Fibroblast of lung (primary cell): ENCODE results near the gene OR6V1. TPM values are rescaled to one million over a fixed set of nuclear protein-coding genes. Genes with fewer than 3 reads are reported as not detected.
"Not testable (repeated sequence)": the region's sequence is repeated elsewhere in the genome, so short reads cannot be mapped to it uniquely, and the experiment has no call there.

ENCODE experiments used
- DNase-seq, 2 donors: peaks; one replicate each; pipeline versions ENCODE4 v3.0.0 to v3.0.0-alpha.2; 2010; ENCODE audit warnings: low read depth in 2 of 2
- H2AFZ ChIP-seq: 2 replicates; pipeline ENCODE4 v1.5.1; 2012; ENCODE audit warnings: low read length, control low read depth, inconsistent platforms
- H3K27ac ChIP-seq: 2 replicates; pipeline ENCODE4 v1.5.1; 2011; ENCODE audit warnings: low read length, control low read depth; ENCODE audit not compliant: insufficient read depth
- H3K27me3 ChIP-seq: 2 replicates; pipeline ENCODE4 v1.5.1; 2011; ENCODE audit warnings: mild to moderate bottlenecking, low read length; ENCODE audit not compliant: control insufficient read depth, insufficient read depth
- H3K36me3 ChIP-seq: 2 replicates; pipeline ENCODE4 v1.5.1; 2011; ENCODE audit warnings: low read length; ENCODE audit not compliant: control insufficient read depth, insufficient read depth
- H3K4me1 ChIP-seq: 2 replicates; pipeline ENCODE4 v1.5.1; 2011; ENCODE audit warnings: low read length; ENCODE audit not compliant: control insufficient read depth, insufficient read depth; ENCODE audit errors: extremely low read depth
- H3K4me2 ChIP-seq: 2 replicates; pipeline ENCODE4 v1.5.1; 2011; ENCODE audit warnings: low read length, control low read depth; ENCODE audit not compliant: insufficient read depth; ENCODE audit errors: extremely low read depth
- H3K4me3 ChIP-seq, 4 experiments: fragments of 200-600 bp in 1 of 4; sonication (generic) in 1 of 4; replicated peaks in 1 of 4; 2 replicates each; pipeline ENCODE4 v1.5.1; 2011 to 2016; ENCODE audit warnings: low read length in 4 of 4, low read depth in 3 of 4, mild to moderate bottlenecking in 3 of 4, control low read depth in 2 of 4, inconsistent platforms in 1 of 4, mixed read lengths in 1 of 4; ENCODE audit not compliant: insufficient read depth in 1 of 4; ENCODE audit errors: control extremely low read depth in 1 of 4
- H3K79me2 ChIP-seq: 2 replicates; pipeline ENCODE4 v1.5.1; 2012; ENCODE audit warnings: mild to moderate bottlenecking, low read length, inconsistent platforms; ENCODE audit not compliant: control insufficient read depth, insufficient read depth
- H3K9ac ChIP-seq: 2 replicates; pipeline ENCODE4 v1.5.1; 2011; ENCODE audit warnings: mild to moderate bottlenecking, low read length, control low read depth; ENCODE audit not compliant: insufficient read depth
- H3K9me3 ChIP-seq: 2 replicates; pipeline ENCODE4 v1.5.1; 2012; ENCODE audit warnings: low read depth, low read length; ENCODE audit not compliant: control insufficient read depth, insufficient read depth
- H4K20me1 ChIP-seq: 2 replicates; pipeline ENCODE4 v1.5.1; 2011; ENCODE audit warnings: low read length; ENCODE audit not compliant: control insufficient read depth, insufficient read depth; ENCODE audit errors: extremely low read depth
- EZH2 ChIP-seq: IDR thresholded peaks from 2 replicates; pipeline ENCODE4 v1.5.1; 2012; ENCODE audit warnings: low read length, control low read depth, mild to moderate bottlenecking; ENCODE audit errors: missing control alignments
- polyA plus RNA-seq, 2 donors: library from polyadenylated mRNA; depleted of rRNA in 1 of 2; stranded (reverse) in 1 of 2; unstranded in 1 of 2; fragments of >200 nt; gene quantifications; 2 replicates each; pipeline ENCODE4 v1.2.1, GENCODE V29; 2011 to 2012; ENCODE audit warnings: missing spikeins in 1 of 2
- total RNA-seq: library from RNA; depleted of rRNA; stranded (reverse); fragments of >200 nt; gene quantifications from 2 replicates; pipeline ENCODE4 v1.2.1, GENCODE V29; 2014
- TF ChIP-seq, protein P1 (sequence below), 2 donors: IDR thresholded peaks in 1 of 2; conservative IDR thresholded peaks in 1 of 2; 1 replicate in 1 of 2; 2 replicates in 1 of 2; pipeline ENCODE4 v1.5.1; 2011 to 2012; ENCODE audit warnings: low read length in 2 of 2, control low read depth in 1 of 2, inconsistent platforms in 1 of 2, low read depth in 1 of 2, mild to moderate bottlenecking in 1 of 2

Gene OR6V1
- total and polyA plus RNA-seq, 2 donors (not counting 1 experiment from before 2014, with no cell fraction given): not detected

DNA sequence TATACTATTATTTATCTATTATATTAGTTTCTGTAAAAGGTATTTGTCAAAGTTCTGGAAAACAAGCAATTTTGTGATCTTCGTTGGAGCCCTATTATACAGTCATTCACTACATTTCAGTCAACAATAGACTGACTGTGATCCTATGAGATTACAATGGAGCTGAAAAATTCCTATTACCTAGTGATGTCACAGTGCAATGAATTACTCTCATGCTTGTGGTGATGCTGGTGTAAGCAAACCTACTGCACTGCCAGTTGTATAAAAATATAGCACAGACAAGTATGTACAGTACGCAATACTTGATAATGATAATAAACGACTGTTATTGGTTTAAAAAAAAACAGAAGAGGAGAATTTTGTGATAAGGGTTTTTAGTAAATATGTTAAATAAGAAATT lies 21.4 kb downstream of the OR6V1 start:
- no peak overlapping the region for H3K9ac ChIP-seq
- H3K36me3 ChIP-seq: no peaks in the 10 kb centered on the region
- H3K27me3 ChIP-seq: no peaks in the 10 kb centered on the region
- H3K4me3 ChIP-seq: no peak overlapping the region
- no peaks in the 10 kb centered on the region for H3K4me1 ChIP-seq
- H3K27ac ChIP-seq: no peak overlapping the region
- H3K9me3 ChIP-seq: no peaks in the 10 kb centered on the region
- no peaks in the 10 kb centered on the region for H4K20me1 ChIP-seq
- no peak for DNase-seq
- no peak overlapping the region for H3K4me2 ChIP-seq
- no peak overlapping the region for H2AFZ ChIP-seq
- no peak for TF ChIP-seq EZH2
- TF ChIP-seq, protein P1, sequence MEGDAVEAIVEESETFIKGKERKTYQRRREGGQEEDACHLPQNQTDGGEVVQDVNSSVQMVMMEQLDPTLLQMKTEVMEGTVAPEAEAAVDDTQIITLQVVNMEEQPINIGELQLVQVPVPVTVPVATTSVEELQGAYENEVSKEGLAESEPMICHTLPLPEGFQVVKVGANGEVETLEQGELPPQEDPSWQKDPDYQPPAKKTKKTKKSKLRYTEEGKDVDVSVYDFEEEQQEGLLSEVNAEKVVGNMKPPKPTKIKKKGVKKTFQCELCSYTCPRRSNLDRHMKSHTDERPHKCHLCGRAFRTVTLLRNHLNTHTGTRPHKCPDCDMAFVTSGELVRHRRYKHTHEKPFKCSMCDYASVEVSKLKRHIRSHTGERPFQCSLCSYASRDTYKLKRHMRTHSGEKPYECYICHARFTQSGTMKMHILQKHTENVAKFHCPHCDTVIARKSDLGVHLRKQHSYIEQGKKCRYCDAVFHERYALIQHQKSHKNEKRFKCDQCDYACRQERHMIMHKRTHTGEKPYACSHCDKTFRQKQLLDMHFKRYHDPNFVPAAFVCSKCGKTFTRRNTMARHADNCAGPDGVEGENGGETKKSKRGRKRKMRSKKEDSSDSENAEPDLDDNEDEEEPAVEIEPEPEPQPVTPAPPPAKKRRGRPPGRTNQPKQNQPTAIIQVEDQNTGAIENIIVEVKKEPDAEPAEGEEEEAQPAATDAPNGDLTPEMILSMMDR (conservative IDR thresholded peaks at IDR 0.05 in 1 of 2, IDR thresholded peaks at IDR 0.05 in 1 of 2; ENCODE audit: low read depth in 1 of 2, low read length in 2 of 2): no peak
- H3K79me2 ChIP-seq: no peaks in the 10 kb centered on the region

DNA sequence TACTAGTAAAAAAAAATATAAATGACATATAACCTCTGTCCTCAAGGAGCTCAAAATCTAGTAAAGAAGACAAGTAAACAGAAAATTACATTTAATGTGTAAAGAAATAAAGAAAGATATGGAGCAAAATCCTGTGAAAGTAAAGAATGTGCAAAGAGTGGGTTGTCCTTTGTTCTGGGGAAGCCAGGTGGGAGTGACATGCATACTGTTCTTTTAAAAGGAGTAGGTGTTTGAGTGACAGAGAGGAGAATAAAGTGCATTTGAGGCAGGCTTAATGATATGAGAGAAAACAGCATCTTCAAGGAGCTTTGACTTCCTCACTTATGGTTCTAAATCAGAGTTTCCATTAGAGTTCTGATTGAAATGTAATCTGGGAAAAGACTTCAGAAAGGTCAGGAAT lies 22.0 kb downstream of the OR6V1 start:
- Histone ChIP-seq H2AFZ (no peak overlapping the region), H3K9me3 (no peaks in the 10 kb centered on the region), H3K4me2 (no peak overlapping the region), H4K20me1 (no peaks in the 10 kb centered on the region), H3K9ac (no peak overlapping the region), H3K4me1 (no peaks in the 10 kb centered on the region), H3K79me2 (no peaks in the 10 kb centered on the region), H3K27ac (no peak overlapping the region), H3K27me3 (no peaks in the 10 kb centered on the region), H3K36me3 (no peaks in the 10 kb centered on the region), H3K4me3 (no peak overlapping the region)
- TF ChIP-seq, protein P1 (conservative IDR thresholded peaks at IDR 0.05 in 1 of 2, IDR thresholded peaks at IDR 0.05 in 1 of 2; ENCODE audit: low read depth in 1 of 2, low read length in 2 of 2): no peak
- TF ChIP-seq EZH2: no peak
- DNase-seq: no peak

DNA sequence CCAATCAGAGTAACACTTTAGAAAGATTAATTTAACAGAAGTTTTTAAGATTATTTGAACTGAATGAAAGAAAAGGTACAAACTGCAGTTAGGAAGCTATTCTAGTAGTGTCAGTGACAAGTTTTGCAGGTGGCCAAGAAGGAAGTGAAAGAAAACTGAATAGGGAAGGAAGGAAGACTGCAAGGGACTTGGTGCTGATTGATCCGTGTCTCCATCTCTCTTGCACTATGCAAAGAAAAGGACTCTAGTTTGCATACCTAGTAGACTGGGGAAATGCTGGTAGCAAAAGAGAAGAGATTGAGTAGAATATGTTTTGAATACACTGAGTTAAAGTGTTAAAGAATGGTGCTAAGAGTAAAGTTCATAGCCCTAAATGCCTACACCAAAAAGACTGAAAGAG lies 33.0 kb downstream of the OR6V1 start:
- Histone ChIP-seq H2AFZ (no peak overlapping the region), H3K9me3 (no peaks in the 10 kb centered on the region), H3K36me3 (no peaks in the 10 kb centered on the region), H3K4me1 (no peaks in the 10 kb centered on the region), H3K4me3 (no peak overlapping the region), H3K9ac (no peak overlapping the region), H3K27ac (no peak overlapping the region), H3K4me2 (no peak overlapping the region), H4K20me1 (no peaks in the 10 kb centered on the region), H3K27me3 (no peaks in the 10 kb centered on the region), H3K79me2 (no peaks in the 10 kb centered on the region)
- DNase-seq: no peak
- TF ChIP-seq, protein P1 (conservative IDR thresholded peaks at IDR 0.05 in 1 of 2, IDR thresholded peaks at IDR 0.05 in 1 of 2; ENCODE audit: low read depth in 1 of 2, low read length in 2 of 2): no peak
- no peak for TF ChIP-seq EZH2

DNA sequence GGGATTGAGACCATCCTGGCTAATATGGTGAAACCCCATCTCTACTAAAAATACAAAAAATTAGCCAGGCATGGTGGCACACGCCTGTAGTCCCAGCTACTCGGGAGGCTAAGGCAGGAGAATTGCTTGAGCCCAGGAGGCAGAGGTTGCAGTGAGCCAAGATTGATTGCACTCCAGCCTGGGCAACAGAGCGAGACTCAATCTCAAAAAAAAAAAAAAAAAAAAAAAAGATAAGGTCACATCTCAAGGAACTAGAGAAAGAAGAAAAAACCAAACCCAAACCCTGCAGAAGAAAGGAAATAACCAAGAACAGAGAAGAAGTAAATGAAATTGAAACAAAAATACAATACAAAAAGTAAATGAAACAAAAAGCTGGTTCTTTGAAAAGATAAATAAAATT lies 33.5 kb downstream of the OR6V1 start:
- H3K9ac ChIP-seq, H3K4me3 ChIP-seq, H4K20me1 ChIP-seq, H3K27ac ChIP-seq, H3K9me3 ChIP-seq, H3K36me3 ChIP-seq, H3K4me1 ChIP-seq, H3K4me2 ChIP-seq, H2AFZ ChIP-seq, H3K27me3 ChIP-seq, DNase-seq, H3K79me2 ChIP-seq: not testable (repeated sequence)

DNA sequence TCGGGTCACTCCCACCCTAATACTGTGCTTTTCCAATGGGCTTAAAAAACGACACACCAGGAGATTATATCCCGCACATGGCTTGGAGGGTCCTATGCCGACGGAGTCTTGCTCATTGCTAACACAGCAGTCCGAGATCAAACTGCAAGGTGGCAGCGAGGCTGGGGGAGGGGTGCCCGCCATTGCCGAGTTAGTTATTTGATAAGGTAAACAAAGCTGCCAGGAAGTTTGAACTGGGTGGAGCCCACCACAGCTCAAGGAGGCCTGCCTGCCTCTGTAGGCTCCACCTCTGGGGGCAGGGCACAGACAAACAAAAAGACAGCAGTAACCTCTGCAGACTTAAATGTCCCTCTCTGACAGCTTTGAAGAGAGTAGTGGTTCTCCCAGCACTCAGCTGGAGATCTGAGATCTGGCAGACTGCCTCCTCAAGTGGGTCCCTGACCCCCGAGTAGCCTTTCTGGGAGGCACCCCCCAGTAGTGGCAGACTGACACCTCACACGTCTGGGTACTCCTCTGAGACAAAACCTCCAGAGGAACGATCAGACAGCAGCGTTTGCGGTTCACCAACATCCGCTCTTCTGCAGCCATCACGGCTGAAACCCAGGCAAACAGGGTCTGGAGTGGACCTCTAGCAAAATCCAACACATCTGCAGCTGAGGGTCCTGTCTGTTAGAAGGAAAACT lies 36.5 kb downstream of the OR6V1 start:
- not testable (repeated sequence) for H3K27ac ChIP-seq, H3K36me3 ChIP-seq, H3K4me3 ChIP-seq, H2AFZ ChIP-seq, DNase-seq, H3K9me3 ChIP-seq, H3K4me2 ChIP-seq, H3K27me3 ChIP-seq, H3K9ac ChIP-seq, H3K4me1 ChIP-seq, H4K20me1 ChIP-seq, H3K79me2 ChIP-seq
